Iris pigment epithelial cell (primary cell): ENCODE results near the gene GMPR.

Source experiments
- DNase-seq: peaks from one replicate; pipeline ENCODE4 v3.0.0-alpha.2; 2011; ENCODE audit warnings: low read depth

GMPR gene

DNA sequence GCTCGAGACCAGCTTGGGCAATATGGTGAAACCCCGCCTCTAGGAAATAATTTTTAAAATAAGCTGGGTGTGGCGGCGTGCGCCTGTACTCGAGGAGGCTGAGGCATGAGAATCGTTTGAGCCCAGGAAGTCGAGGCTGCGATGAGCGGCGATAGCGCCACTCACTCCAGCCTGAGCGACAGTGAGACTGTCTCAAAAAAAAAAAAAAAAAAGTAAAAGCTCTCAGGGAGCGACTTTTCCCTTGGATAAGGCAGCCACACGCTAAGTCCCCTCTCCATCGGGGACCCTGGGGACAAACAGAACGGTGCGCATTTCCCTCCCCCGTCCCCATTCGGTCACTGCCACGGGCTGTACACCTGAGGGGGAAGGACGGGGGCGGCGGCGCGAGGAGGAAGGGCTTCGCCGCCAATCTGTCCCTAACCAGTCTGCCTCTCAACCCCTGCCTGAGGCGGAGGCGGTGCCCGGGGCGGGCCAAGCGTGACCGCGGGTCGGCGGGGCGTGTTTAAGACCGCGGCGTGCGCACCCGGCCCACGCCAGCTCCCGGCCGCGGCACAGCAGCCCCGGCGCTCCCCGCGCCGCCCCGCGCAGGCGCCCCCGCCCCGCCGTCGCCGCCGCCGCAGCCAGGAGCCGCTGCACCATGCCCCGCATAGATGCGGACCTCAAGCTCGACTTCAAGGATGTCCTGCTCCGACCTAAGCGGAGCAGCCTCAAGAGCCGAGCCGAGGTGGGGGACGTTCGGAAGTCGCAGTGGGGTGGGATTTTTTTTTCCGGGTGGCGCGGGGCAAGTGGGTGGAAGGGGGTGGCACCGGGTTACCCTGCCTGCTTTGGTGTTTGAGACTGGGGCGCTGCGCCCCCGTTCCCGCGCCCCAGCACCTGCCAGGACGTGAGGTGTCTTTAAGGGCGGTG lies at the start of gene GMPR:
TSS of gene GMPR (plus strand) at position 531 of the 906 bp plus-strand sequence. CDS start at position 638, 107 bp downstream.
- DNase-seq = peak; percentile 60

DNA sequence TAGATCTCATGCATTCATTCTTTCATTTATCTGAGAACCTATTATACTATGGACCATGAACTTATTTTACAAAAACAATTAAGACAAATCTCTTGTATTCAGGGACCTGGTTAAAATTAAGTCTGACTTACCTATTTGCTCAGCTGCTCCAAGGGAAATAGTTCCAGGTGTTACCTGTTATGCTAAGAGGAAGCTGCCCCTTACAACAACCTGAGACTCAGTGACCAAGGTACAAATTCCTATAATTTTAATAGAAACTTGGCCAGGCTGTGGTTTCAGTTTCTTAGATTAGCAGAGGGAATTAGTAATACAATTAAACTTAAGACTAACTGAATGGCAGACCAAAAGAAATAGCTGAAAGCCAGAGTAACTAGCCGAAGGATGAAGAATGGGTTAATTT lies 48.2 kb upstream of the GMPR start:
- DNase-seq = no peak

DNA sequence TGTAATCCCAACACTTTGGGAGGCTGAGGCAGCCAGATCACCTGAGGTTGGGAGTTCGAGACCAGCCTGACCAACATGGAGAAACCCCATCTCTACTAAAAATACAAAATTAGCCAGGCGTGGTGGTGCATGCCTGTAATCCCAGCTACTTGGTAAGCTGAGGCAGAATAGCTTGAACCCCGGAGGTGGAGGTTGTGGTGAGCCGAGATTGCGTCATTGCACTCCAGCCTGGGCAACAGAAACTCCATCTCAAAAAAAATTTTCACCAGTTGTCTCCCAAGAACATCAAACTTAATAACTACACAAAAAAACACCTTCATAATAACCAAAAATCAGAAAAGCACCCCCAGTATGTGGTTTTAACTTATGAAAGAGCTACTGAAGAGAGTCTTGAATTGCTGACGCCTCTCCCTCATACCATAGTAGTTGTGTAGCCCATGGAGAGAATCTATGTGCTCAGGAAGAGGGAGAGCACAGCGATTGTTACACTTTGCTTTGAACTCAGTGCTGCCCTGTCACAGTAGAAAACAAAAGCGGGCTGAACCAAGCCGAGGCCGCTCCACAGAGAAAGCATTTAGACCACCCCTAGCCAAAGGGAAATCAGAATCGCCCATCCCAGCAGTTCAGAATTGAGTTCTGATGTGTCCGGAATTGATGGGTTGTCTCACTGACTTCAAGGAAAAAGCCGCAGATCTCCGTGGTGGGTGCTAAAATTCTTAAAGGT lies 42.0 kb upstream of the GMPR start:
- DNase-seq = no peak

DNA sequence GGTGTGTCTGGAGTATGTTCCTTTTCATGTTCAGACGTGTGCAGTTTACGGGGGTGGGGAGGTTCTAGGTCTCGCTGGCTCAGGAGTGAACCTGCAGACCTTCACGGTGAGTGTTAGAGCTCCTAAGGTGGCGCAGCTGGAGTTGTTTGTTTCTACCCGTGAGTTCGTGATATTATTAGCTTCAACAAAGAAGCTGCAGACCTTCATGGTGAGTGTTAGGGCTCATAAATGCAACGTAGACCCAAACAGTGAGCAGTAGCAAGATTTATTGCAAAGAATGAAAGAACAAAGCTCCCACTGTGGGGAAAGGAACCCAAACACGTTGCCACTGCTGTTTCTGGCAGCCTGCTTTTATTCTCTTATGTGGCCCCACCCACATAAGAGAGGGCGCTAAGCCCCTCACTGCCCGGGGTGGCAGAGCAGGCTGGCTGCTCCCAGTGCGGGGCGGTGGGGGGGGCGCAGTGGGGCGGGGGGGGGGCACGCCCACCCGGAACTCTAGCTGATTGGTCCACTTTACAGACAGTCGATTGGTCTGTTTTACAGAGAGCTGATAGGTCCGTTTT lies 41.3 kb upstream of the GMPR start:
- DNase-seq = no peak

DNA sequence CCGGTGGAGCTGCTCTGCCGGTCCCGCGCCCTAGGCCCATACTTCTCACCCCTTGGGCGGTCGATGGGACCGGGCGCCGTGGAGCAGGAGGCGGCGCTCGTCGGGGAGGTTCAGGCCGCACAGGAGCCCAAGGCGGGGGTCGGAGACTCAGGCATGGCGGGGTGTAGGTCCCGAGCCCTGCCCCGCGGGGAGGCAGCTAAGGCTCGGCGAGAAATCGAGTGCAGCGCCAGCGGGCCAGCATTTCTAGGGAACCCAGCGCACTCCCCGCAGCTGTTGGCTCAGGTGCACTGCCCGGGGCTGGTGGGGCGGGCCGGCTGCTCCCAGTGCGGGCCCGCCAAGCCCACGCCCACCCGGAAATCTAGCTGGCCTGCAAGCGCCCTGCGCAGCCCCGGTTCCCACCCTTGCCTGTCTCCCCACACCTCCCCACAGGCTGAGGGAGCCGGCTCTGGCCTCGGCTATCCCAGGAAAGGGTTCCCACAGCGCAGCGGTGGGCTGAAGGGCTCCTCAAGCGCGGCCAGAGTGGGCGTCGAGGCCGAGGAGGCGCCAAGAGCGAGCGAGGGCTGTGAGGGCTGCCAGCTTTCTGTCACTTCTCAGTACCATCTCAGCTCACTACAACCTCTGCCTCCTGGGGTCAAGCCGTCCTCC lies 40.2 kb upstream of the GMPR start:
- DNase-seq = no peak

DNA sequence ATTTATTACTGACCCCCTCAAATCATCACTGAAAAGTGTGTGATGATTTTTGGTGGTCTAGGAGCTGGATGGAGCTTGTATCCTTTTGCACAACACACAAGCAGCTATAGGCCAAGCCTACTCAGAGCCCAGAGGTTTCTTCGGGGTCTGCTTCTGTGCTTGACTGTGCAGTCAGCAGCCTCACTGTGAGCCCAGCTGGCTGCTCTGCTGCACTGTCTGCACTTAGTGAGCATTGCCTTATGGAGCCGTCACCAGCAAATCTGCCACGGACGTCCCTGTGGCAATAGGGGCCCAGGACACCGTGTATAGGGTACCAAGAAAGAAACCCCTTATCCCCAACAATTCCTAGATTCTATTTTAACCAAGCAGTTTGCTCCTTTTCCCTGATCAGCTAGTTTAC lies 38.6 kb upstream of the GMPR start:
- DNase-seq = no peak

DNA sequence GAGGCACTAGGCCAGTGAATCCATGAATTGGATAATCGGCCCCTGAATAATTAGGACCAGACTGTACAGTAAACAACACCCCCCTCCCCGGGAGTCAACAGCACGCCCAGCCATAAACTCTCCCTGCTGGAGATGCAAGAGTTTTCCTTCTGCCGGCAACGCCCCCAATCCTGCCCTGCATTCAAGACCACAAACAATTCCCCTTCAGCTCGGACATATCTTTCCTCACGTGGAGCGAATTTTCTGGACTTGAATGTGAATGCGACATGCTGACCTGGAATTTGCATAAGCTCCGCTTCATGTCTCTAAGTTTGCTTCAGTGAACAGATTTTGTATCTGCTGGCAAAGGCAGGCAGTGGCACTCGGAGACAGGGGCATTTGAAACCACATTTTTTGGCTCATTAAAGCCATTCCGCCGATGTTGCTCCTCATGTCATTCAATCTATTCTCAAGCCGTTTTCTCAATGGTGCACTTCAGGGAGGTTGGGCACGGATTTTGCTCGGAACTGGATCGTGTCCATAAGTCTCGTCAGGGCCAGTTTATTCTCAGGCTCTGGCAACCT lies 38.0 kb upstream of the GMPR start:
- DNase-seq = no peak

DNA sequence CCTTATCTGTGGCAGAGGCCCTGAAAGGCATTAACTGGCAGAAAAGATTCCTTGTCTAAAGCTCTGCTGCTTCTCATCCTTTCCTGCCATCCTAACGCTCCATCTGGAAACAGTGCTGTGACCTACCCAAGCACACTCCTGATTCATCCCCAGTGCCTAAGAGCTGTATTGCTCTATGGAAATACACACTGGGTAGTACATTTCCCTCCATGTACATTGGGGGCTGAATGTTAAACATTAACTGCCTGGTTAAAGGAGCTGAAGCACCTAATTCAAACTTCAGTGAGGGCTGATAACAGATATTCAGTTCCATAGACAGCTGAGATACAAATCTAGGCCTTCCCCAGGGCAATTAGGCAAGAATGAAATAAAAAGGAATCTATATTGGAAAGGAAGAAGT lies 36.7 kb upstream of the GMPR start:
- no peak for DNase-seq

DNA sequence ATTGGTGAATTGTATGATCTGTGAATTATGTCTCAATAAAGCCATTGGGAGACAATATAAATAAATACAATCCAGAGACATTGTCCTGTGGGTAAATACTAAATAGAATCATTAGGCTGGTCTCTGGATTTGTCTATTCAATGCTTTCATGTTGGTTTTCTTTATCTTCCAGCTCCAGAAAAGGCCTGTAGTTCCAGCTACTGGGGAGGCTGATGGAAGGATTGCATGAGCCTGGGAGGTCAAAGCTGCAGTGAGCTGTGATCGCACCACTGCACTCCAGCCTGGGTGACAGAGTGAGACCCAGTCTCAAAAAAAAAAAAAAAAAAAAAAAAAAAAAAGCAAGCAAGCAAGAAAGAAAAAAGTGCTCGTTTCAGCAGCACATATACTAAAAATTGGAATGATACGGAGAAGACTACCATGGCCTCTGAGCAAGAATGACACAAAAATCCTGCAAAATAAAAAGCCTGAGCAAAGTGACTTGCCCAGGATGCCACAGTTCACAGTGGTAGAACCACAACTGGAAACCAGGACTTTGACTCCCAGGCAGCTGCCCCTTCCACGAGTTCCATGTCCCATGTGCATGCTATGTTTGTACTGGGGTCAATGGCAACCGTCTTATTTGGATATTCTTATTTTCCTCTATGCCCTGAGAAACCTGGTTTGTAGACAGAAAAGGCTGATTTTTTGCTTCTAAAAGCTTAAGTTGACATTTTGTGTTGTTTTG lies 33.6 kb upstream of the GMPR start:
- no peak for DNase-seq

DNA sequence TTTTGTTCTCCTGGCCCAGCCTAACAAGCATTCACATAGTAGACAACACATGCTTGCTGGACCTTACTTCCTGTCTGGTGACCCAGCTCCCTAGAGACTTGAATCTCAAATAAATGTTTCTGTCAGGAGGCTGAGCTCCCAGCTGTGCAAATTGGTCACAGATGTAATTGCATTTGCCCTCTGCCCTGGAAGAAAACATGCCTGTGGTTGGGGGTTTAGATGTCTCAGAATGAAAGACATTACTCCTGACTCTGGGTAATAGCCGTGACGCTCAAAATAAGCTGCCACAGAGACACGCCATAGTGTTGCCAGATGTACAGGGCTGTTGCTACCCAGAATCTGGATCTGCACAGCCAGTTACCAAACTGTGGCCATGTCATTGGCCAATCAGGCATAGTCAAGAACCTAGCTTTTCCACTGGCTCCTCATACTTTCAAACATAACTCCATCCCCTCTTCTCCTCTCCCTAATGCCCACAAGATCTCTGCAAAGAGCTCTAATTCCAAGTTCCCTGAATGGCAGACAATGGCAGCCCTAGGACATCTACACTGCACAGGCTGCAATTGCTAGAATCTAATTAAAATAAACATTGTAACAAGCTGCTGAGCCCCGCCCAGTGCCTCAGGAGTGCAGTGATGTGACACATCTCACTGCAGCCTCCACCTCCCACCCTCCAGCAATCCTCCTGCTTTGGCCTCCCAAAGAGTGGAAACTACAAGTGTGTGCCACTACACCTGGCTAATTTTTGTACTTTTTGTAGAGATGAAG lies 32.8 kb upstream of the GMPR start:
- peak; percentile 89 for DNase-seq

DNA sequence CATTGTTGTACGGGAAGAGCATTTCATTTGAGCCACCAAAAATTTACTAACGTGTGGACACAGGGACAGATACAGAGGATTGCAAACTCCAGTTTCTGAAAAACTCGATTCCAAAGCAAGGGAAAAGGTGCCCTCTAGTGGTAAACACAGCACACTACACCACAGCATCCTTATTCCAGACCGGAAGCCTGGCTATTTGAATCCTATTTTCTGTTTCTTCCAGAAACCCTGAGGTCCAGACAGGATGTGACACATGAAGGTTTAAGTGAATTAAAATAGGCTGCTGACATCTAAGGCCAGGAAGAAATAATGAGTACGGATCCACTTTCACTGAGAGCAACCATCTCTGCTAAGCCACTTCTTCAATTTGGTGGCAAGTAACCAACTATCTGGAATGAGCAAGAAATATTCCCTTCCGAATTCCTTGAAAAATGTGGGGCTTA lies 31.8 kb upstream of the GMPR start:
- peak; percentile 80 for DNase-seq

DNA sequence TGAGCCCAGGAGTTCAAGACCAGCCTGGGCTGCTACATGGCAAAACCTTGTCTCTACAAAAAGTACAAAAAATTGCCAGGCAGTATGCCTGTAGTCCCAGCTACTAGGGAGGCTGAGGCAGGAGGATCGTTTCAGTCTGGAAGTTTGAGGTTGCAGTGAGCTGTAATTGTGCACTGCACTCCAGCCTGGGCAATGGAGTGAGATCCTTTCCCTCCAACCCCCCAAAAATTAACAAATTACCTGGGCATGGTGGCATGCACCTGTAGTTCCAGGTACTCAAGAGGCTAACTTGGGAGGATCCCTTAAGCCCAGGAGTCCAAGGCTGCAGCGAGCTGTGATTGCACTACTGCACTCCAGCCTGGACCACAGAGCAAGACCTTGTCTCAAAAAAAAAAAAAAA lies 29.4 kb upstream of the GMPR start:
- no peak for DNase-seq

DNA sequence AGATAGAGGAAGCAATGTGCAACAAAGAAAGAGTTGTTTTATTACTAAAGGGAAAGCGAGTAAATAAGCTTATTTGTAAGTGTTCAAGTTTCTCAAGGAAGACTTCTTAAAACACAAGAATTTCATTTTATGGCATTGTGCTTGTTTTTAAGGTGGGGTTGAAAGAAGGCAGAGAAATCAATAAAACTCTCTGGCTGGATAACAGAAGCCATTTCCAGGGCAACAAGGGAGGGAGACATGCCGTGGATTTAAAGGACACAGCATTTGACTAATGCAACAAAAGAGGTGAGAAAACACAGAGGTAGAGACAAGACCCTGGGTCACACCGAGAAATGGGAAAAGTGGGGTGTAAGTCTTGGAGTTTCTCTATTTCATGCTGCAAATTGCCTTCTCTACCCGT lies 28.8 kb upstream of the GMPR start:
- no peak for DNase-seq

DNA sequence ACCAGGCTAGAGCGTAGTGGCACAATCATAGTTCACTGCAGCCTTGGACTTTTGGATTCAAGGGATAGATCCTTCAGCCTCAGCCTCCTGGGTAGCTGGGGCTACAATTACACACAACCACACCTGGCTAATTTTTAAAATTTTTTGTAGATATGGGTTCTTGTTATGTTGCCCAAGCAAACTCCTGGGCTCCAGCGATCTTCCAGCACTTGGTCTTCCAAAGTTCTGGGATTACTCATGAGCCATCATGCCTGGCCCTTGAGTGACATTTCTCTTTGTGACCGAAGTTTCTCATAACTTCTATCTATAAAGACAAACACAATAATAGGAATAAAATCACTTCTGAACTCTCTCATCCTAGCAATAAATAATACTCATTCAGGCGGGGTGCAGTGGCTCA lies 26.1 kb upstream of the GMPR start:
- DNase-seq = no peak

DNA sequence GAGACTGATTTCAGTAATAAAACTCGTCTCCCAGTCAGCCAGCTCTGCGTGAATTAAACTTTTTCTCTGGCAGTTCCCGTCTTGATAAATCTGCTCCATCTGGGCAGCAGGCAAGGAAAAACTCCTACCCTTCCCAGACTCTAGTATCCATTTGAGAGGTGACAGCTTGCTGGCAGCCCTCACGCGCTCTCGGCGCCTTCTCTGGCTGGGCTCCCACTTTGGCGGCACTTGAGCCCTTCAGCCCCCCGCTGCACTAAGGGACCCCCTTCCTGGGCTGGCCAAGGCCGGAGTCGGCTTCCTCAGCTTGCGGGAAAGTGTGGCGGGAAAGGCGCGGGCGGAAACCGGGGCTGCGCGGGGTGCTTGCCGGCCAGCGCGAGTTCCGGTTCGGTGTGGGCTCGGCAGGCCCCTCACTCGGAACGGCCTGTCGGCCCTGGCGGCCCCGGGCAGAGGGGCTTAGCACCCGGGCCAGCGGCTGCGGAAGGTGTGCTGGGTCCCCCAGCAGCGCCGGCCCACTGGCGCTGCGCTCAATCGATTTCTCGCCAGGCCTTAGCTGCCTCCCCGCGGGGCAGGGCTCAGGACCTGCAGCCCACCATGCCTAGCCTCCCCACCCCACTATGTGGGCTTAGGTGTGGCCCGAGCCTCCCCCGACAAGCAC lies 21.8 kb upstream of the GMPR start:
- no peak for DNase-seq

DNA sequence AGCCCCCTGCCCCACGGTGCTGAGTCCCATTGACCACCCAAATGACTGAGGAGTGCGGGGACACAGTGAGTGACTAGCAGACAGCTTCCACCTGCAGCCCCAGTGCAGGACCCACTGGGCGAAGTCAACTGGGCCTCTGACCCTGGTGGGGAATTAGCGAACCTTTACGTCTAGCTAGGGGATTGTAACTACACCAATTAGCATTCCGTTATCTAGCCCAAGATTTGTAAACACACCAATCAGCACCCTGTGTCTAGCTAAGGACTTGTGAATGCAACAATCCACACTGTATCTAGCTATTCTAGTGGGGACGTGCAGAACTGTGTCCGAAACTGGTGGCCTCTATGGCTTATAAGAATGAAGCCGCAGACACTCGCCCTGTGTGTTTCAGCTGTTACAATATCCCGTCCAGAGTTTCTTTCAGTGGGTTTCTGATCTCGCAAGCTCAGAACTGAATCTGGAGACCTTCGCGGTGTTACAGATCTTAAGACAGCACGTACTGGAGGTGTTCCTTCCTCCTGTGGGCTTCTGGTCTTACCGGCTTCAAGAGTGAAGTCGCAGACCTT lies 21.1 kb upstream of the GMPR start:
- DNase-seq = no peak

DNA sequence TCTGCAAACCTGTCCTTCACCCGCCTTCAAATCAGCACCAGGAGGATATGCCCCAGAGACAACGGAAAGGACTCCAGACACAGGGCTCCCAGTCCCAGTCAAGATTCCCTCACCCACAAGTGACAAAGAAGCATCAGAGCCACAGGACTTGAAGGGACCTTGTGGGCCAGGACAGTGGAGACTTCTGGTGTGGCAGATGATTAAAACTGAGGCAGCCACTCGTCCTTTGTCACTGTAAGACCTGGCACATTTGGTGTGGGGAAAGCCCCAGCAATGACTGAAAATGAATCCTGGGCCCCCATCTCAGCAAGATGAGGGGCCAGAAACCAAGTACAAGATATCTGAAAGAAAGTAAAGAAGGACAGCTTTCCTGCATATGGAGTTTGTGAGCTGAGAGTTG lies 15.6 kb upstream of the GMPR start:
- no peak for DNase-seq

DNA sequence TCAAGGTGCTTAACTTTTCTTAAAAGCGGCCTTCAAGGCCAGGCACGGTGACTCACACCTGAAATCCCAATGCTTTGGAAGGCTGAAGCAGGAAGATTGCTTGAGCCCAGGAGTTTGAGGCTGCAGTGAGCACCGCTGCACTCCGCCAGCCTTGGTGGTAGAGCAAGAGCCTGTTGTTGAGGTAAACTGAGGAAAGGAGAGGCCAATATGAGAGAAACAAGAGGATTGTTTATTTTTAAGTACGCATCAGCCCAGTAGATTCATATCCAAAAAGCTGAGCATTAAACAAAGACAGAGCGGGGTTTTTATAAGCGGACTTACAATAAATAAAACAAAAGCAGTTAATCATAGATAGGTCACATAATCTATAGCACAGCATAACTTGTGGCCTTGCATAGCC lies 15.0 kb upstream of the GMPR start:
- DNase-seq = no peak

DNA sequence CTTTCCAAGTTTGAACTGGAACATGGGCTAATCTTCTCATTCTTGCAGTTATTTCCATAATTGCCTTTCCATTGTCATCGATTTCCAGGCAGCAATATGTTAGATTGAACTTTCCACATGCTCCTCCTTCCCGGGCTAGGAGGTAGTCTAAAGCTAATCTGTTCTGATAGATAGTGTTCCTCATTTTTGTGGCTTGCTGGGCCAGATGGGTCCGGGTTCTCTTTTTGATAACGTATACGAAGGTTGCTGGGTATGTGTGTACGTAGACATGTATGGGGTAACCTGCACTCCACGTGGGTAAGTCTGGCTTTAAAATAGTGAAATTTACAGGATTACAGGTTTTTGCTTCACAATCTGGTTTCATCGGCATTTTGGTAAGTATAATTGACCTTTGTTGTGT lies 14.0 kb upstream of the GMPR start:
- no peak for DNase-seq
